ENCODE measurements around the gene ANGPTL4. TPM values are rescaled to one million over a fixed set of nuclear protein-coding genes. Genes with fewer than 3 reads are reported as not detected.
A peak's percentile ranks its signal among the peaks of the same experiment; 100 is the strongest.

Gene ANGPTL4
- total and polyA plus RNA-seq, 2 of the 13 experiments (the other 11 are each of a cell fraction or from before 2014, with no cell fraction given): 0.80 to 21.7 TPM

- peak; percentile 99 for TF ChIP-seq ZNF362 (CRISPR knock-in tag; IDR thresholded peaks at IDR 0.05; ENCODE audit: borderline replicate concordance)
- no peak; the same call in 1 of the 2 replicates for TF ChIP-seq SMAD1 (CRISPR knock-in tag; IDR thresholded peaks at IDR 0.05; ENCODE audit: borderline replicate concordance, low read depth)
- no peak; the same call in 1 of the 2 replicates for TF ChIP-seq THAP9 (CRISPR knock-in tag; IDR thresholded peaks at IDR 0.05; ENCODE audit: borderline replicate concordance)
- TF ChIP-seq HHEX (CRISPR knock-in tag; IDR thresholded peaks at IDR 0.05): peak; percentile 79
- TF ChIP-seq, protein P1, sequence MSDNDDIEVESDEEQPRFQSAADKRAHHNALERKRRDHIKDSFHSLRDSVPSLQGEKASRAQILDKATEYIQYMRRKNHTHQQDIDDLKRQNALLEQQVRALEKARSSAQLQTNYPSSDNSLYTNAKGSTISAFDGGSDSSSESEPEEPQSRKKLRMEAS (IDR thresholded peaks at IDR 0.05): peak; percentile 55
- TF ChIP-seq ZSCAN21 (CRISPR knock-in tag; IDR thresholded peaks at IDR 0.05; ENCODE audit: borderline replicate concordance): peak; percentile 43; the same call in 1 of the 2 replicates
- peak; percentile 88 for TF ChIP-seq KDM3A (CRISPR knock-in tag; IDR thresholded peaks at IDR 0.05; ENCODE audit: low read depth)
- no peak for TF ChIP-seq NFIB (CRISPR knock-in tag; IDR thresholded peaks at IDR 0.05; ENCODE audit: borderline replicate concordance)
- peak; percentile 46; the same call in 1 of the 2 replicates for TF ChIP-seq ZNF556 (CRISPR knock-in tag; IDR thresholded peaks at IDR 0.05; ENCODE audit: borderline replicate concordance)
- TF ChIP-seq JUNB (CRISPR knock-in tag; IDR thresholded peaks at IDR 0.05; ENCODE audit: borderline replicate concordance): peak; percentile 74; the same call in 1 of the 2 replicates
- peak; percentile 59; the same call in 1 of the 2 replicates for TF ChIP-seq BHLHE40 (IDR thresholded peaks at IDR 0.05; ENCODE audit: low read length)
- TF ChIP-seq KDM4B (CRISPR knock-in tag; IDR thresholded peaks at IDR 0.05): peak; percentile 51; the same call in 1 of the 2 replicates
- TF ChIP-seq MTA1 (CRISPR knock-in tag; IDR thresholded peaks at IDR 0.05; ENCODE audit: borderline replicate concordance): peak; percentile 54
- TF ChIP-seq, protein P2, sequence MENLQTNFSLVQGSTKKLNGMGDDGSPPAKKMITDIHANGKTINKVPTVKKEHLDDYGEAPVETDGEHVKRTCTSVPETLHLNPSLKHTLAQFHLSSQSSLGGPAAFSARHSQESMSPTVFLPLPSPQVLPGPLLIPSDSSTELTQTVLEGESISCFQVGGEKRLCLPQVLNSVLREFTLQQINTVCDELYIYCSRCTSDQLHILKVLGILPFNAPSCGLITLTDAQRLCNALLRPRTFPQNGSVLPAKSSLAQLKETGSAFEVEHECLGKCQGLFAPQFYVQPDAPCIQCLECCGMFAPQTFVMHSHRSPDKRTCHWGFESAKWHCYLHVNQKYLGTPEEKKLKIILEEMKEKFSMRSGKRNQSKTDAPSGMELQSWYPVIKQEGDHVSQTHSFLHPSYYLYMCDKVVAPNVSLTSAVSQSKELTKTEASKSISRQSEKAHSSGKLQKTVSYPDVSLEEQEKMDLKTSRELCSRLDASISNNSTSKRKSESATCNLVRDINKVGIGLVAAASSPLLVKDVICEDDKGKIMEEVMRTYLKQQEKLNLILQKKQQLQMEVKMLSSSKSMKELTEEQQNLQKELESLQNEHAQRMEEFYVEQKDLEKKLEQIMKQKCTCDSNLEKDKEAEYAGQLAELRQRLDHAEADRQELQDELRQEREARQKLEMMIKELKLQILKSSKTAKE (CRISPR knock-in tag; IDR thresholded peaks at IDR 0.05; ENCODE audit: borderline replicate concordance): peak; percentile 94
- TF ChIP-seq, protein P3, sequence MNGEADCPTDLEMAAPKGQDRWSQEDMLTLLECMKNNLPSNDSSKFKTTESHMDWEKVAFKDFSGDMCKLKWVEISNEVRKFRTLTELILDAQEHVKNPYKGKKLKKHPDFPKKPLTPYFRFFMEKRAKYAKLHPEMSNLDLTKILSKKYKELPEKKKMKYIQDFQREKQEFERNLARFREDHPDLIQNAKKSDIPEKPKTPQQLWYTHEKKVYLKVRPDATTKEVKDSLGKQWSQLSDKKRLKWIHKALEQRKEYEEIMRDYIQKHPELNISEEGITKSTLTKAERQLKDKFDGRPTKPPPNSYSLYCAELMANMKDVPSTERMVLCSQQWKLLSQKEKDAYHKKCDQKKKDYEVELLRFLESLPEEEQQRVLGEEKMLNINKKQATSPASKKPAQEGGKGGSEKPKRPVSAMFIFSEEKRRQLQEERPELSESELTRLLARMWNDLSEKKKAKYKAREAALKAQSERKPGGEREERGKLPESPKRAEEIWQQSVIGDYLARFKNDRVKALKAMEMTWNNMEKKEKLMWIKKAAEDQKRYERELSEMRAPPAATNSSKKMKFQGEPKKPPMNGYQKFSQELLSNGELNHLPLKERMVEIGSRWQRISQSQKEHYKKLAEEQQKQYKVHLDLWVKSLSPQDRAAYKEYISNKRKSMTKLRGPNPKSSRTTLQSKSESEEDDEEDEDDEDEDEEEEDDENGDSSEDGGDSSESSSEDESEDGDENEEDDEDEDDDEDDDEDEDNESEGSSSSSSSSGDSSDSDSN (CRISPR knock-in tag; IDR thresholded peaks at IDR 0.05): peak; percentile 44; the same call in 1 of the 2 replicates
- no peak for TF ChIP-seq MLLT10 (CRISPR knock-in tag; IDR thresholded peaks at IDR 0.05)
- TF ChIP-seq, protein P4, sequence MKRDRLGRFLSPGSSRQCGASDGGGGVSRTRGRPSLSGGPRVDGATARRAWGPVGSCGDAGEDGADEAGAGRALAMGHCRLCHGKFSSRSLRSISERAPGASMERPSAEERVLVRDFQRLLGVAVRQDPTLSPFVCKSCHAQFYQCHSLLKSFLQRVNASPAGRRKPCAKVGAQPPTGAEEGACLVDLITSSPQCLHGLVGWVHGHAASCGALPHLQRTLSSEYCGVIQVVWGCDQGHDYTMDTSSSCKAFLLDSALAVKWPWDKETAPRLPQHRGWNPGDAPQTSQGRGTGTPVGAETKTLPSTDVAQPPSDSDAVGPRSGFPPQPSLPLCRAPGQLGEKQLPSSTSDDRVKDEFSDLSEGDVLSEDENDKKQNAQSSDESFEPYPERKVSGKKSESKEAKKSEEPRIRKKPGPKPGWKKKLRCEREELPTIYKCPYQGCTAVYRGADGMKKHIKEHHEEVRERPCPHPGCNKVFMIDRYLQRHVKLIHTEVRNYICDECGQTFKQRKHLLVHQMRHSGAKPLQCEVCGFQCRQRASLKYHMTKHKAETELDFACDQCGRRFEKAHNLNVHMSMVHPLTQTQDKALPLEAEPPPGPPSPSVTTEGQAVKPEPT (CRISPR knock-in tag; IDR thresholded peaks at IDR 0.05; ENCODE audit: low read depth): no peak
- peak; percentile 95 for TF ChIP-seq FOXO1 (CRISPR knock-in tag; IDR thresholded peaks at IDR 0.05)
- TF ChIP-seq ATM (IDR thresholded peaks at IDR 0.05; ENCODE audit: borderline replicate concordance): peak; percentile 60; the same call in 1 of the 2 replicates
Observed at GRCh38 chr19:8357007-8357521, 6.9 kb upstream of the ANGPTL4 start (continued).
